ENCODE measurements around the gene ZNF827.

Gene ZNF827

DNA sequence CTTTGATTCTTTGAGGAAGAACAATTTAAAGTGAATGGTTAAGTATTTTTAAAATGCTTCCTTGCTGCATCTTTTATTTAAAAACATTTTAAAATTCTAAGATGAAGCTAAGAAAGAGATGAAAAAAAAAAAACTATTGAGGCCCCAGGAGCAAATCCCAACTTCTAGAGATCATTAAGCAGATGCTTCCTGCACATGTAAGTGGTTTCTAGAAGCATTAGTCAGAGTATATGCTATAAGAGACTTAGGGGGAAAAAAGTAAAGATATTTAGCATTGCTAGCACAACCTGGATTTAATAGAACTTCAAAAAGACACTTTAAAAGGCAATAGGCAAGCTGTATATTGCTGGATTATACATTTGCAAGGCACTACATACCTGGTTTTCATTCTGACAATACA is 64.7 kb downstream of the ZNF827 start:
- DNase-seq (ENCODE audit: insufficient read length, low spot score) = no peak
- TF ChIP-seq, protein P1, sequence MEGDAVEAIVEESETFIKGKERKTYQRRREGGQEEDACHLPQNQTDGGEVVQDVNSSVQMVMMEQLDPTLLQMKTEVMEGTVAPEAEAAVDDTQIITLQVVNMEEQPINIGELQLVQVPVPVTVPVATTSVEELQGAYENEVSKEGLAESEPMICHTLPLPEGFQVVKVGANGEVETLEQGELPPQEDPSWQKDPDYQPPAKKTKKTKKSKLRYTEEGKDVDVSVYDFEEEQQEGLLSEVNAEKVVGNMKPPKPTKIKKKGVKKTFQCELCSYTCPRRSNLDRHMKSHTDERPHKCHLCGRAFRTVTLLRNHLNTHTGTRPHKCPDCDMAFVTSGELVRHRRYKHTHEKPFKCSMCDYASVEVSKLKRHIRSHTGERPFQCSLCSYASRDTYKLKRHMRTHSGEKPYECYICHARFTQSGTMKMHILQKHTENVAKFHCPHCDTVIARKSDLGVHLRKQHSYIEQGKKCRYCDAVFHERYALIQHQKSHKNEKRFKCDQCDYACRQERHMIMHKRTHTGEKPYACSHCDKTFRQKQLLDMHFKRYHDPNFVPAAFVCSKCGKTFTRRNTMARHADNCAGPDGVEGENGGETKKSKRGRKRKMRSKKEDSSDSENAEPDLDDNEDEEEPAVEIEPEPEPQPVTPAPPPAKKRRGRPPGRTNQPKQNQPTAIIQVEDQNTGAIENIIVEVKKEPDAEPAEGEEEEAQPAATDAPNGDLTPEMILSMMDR (IDR thresholded peaks at IDR 0.05; ENCODE audit: insufficient read depth, missing control alignments) = no peak
- no peak for FAIRE-seq

- TF ChIP-seq, protein P1 (IDR thresholded peaks at IDR 0.05; ENCODE audit: insufficient read depth, missing control alignments) = no peak
- no peak for DNase-seq (ENCODE audit: insufficient read length, low spot score)
- no peak for FAIRE-seq
Measured at GRCh38 chr4:145871209-145871608, 67.4 kb downstream of the ZNF827 start.

DNA sequence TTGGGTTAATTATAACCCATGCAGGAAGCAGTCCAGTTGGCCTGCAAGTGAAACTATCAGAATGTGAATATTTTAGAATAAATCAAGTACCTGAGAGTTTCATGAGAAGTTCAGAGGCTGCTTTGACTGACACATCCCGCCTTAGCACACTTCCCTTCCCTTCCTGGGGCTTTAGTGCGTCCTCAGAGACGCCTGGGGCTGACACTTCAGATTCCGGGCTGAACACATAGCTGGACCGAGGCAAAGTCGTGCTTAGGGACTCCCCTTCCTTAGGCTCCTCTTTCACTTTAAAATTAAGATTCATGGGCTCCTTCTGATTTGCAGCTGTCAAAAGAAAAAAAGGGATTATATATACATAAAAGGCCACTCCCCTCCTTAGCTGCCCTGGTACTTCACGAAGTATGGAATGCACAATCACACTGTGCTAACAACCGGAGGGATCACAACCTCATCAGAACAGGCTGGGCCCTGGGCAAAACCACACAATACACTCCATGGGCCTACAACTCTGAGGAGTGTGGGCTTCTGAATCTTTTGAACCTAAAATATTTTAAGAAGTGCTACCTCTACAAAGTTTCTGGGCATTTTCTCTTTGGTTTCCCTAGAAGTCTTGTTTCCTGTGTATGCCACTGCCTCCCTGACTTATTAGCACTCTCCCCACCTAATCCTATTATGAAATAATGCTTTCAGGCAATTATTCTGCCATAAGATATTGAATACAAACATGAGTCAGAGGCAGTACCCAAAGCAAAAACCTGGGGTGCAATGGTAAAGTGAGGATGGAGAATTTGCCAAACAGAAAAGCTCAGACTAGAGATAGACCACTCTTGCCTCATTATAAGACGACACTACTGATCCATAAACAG is 68.2 kb downstream of the ZNF827 start:
- TF ChIP-seq, protein P1 (IDR thresholded peaks at IDR 0.05; ENCODE audit: insufficient read depth, missing control alignments) = no peak
- DNase-seq (ENCODE audit: insufficient read length, low spot score) (no peak), FAIRE-seq (peak; percentile 88)

GRCh38 chr4:145868637-145869409 is 69.8 kb downstream of the ZNF827 start:
- DNase-seq (ENCODE audit: insufficient read length, low spot score) = no peak
- FAIRE-seq = peak; percentile 55
- TF ChIP-seq, protein P1 (IDR thresholded peaks at IDR 0.05; ENCODE audit: insufficient read depth, missing control alignments) = peak; percentile 8

DNA sequence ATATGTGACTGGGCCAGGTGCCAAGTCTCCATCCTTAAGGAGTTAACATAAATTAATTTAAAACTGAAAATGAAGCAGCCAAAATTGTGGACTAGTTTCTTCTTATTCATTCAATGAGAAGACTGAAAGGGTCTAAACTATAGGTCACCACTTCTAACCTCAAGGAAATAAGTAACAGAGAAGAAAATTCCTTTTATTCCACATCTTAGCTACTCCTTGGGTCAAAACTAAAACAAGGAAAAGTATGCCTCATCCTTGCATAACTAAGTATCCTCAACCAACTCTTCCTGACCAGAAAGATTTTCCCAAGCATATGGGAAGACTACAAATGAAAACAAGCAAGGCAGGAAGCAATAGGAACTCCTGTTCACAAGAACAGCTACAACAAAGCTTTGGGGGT is 71.2 kb downstream of the ZNF827 start:
- no peak for FAIRE-seq
- TF ChIP-seq, protein P1 (IDR thresholded peaks at IDR 0.05; ENCODE audit: insufficient read depth, missing control alignments) = no peak
- DNase-seq (ENCODE audit: insufficient read length, low spot score) = no peak

GRCh38 chr4:145866991-145867390 is 71.6 kb downstream of the ZNF827 start:
- DNase-seq (ENCODE audit: insufficient read length, low spot score) (no peak), FAIRE-seq (no peak)
- TF ChIP-seq, protein P1 (IDR thresholded peaks at IDR 0.05; ENCODE audit: insufficient read depth, missing control alignments) = no peak

Measured in D721Med (cell line).